ENCODE data around the gene HEXB.

HEXB gene

GRCh38 chr5:74655716-74656115, 29.3 kb upstream of the HEXB start:
- H3K9ac ChIP-seq (ENCODE audit: low read depth in 1 of 2, low read length in 2 of 2): no peak overlapping the region
- H3K27me3 ChIP-seq (ENCODE audit: control insufficient read depth in 1 of 2, insufficient read depth in 2 of 2, low read length in 2 of 2): no peaks in the 10 kb centered on the region
- no peak overlapping the region for H3K4me3 ChIP-seq (ENCODE audit: low read depth in 1 of 2, low read length in 2 of 2)
- H3K4me1 ChIP-seq (ENCODE audit: control insufficient read depth in 1 of 2, insufficient read depth in 2 of 2, low read length in 2 of 2): peaks cover 0 to 3% of the 10 kb centered on the region in 2 donors
- no peak overlapping the region for H3K27ac ChIP-seq (ENCODE audit: low read depth, low read length)
- no peaks in the 10 kb centered on the region for H3K9me3 ChIP-seq (ENCODE audit: control insufficient read depth in 1 of 2, low read length in 2 of 2)
- H3K36me3 ChIP-seq (ENCODE audit: control insufficient read depth in 1 of 2, insufficient read depth in 2 of 2, low read length in 2 of 2): no peaks in the 10 kb centered on the region

- Histone ChIP-seq H3K9me3 (ENCODE audit: control insufficient read depth in 1 of 2, low read length in 2 of 2) (no peaks in the 10 kb centered on the region), H3K27ac (ENCODE audit: low read depth, low read length) (no peak overlapping the region), H3K36me3 (ENCODE audit: control insufficient read depth in 1 of 2, insufficient read depth in 2 of 2, low read length in 2 of 2) (no peaks in the 10 kb centered on the region), H3K4me1 (ENCODE audit: control insufficient read depth in 1 of 2, insufficient read depth in 2 of 2, low read length in 2 of 2) (no peaks in the 10 kb centered on the region), H3K27me3 (ENCODE audit: control insufficient read depth in 1 of 2, insufficient read depth in 2 of 2, low read length in 2 of 2) (no peaks in the 10 kb centered on the region), H3K9ac (ENCODE audit: low read depth in 1 of 2, low read length in 2 of 2) (no peak overlapping the region), H3K4me3 (ENCODE audit: low read depth in 1 of 2, low read length in 2 of 2) (no peak overlapping the region)
These were observed 27.9 kb upstream of the HEXB start for GRCh38 chr5:74657165-74657564.

- Histone ChIP-seq H3K4me3 (ENCODE audit: low read depth in 1 of 2, low read length in 2 of 2) (no peak overlapping the region), H3K9ac (ENCODE audit: low read depth in 1 of 2, low read length in 2 of 2) (no peak overlapping the region), H3K9me3 (ENCODE audit: control insufficient read depth in 1 of 2, low read length in 2 of 2) (no peaks in the 10 kb centered on the region), H3K4me1 (ENCODE audit: control insufficient read depth in 1 of 2, insufficient read depth in 2 of 2, low read length in 2 of 2) (no peaks in the 10 kb centered on the region), H3K27ac (ENCODE audit: low read depth, low read length) (no peak overlapping the region), H3K27me3 (ENCODE audit: control insufficient read depth in 1 of 2, insufficient read depth in 2 of 2, low read length in 2 of 2) (no peaks in the 10 kb centered on the region), H3K36me3 (ENCODE audit: control insufficient read depth in 1 of 2, insufficient read depth in 2 of 2, low read length in 2 of 2) (no peaks in the 10 kb centered on the region)
These were observed 25.9 kb upstream of the HEXB start for GRCh38 chr5:74659172-74659571.

GRCh38 chr5:74660140-74660539, 24.9 kb upstream of the HEXB start:
- no peak overlapping the region for H3K27ac ChIP-seq (ENCODE audit: low read depth, low read length)
- no peaks in the 10 kb centered on the region for H3K27me3 ChIP-seq (ENCODE audit: control insufficient read depth in 1 of 2, insufficient read depth in 2 of 2, low read length in 2 of 2)
- H3K4me1 ChIP-seq (ENCODE audit: control insufficient read depth in 1 of 2, insufficient read depth in 2 of 2, low read length in 2 of 2): no peaks in the 10 kb centered on the region
- H3K4me3 ChIP-seq (ENCODE audit: low read depth in 1 of 2, low read length in 2 of 2): no peak overlapping the region
- H3K9ac ChIP-seq (ENCODE audit: low read depth in 1 of 2, low read length in 2 of 2): no peak overlapping the region
- no peaks in the 10 kb centered on the region for H3K36me3 ChIP-seq (ENCODE audit: control insufficient read depth in 1 of 2, insufficient read depth in 2 of 2, low read length in 2 of 2)
- no peaks in the 10 kb centered on the region for H3K9me3 ChIP-seq (ENCODE audit: control insufficient read depth in 1 of 2, low read length in 2 of 2)

- H3K9me3 ChIP-seq (ENCODE audit: control insufficient read depth in 1 of 2, low read length in 2 of 2): no peaks in the 10 kb centered on the region
- no peak overlapping the region for H3K9ac ChIP-seq (ENCODE audit: low read depth in 1 of 2, low read length in 2 of 2)
- no peak overlapping the region for H3K4me3 ChIP-seq (ENCODE audit: low read depth in 1 of 2, low read length in 2 of 2)
- no peak overlapping the region for H3K27ac ChIP-seq (ENCODE audit: low read depth, low read length)
- no peaks in the 10 kb centered on the region for H3K4me1 ChIP-seq (ENCODE audit: control insufficient read depth in 1 of 2, insufficient read depth in 2 of 2, low read length in 2 of 2)
- H3K36me3 ChIP-seq (ENCODE audit: control insufficient read depth in 1 of 2, insufficient read depth in 2 of 2, low read length in 2 of 2): no peaks in the 10 kb centered on the region
- H3K27me3 ChIP-seq (ENCODE audit: control insufficient read depth in 1 of 2, insufficient read depth in 2 of 2, low read length in 2 of 2): no peaks in the 10 kb centered on the region
These were observed 24.2 kb upstream of the HEXB start for GRCh38 chr5:74660873-74661272.

GRCh38 chr5:74664551-74664950, 20.5 kb upstream of the HEXB start:
- Histone ChIP-seq H3K27ac (ENCODE audit: low read depth, low read length) (no peak overlapping the region), H3K4me3 (ENCODE audit: low read depth in 1 of 2, low read length in 2 of 2) (no peak overlapping the region)

GRCh38 chr5:74665273-74665672, 19.8 kb upstream of the HEXB start:
- Histone ChIP-seq H3K9me3 (ENCODE audit: control insufficient read depth in 1 of 2, low read length in 2 of 2) (no peaks in the 10 kb centered on the region), H3K27me3 (ENCODE audit: control insufficient read depth in 1 of 2, insufficient read depth in 2 of 2, low read length in 2 of 2) (no peaks in the 10 kb centered on the region), H3K36me3 (ENCODE audit: control insufficient read depth in 1 of 2, insufficient read depth in 2 of 2, low read length in 2 of 2) (no peaks in the 10 kb centered on the region), H3K27ac (ENCODE audit: low read depth, low read length) (no peak overlapping the region), H3K4me1 (ENCODE audit: control insufficient read depth in 1 of 2, insufficient read depth in 2 of 2, low read length in 2 of 2) (no peaks in the 10 kb centered on the region), H3K4me3 (ENCODE audit: low read depth in 1 of 2, low read length in 2 of 2) (no peak overlapping the region), H3K9ac (ENCODE audit: low read depth in 1 of 2, low read length in 2 of 2) (no peak overlapping the region)

More at GRCh38 chr5:74664551-74664950, 20.5 kb upstream of the HEXB start:
- Histone ChIP-seq H3K4me1 (ENCODE audit: control insufficient read depth in 1 of 2, insufficient read depth in 2 of 2, low read length in 2 of 2) (no peaks in the 10 kb centered on the region), H3K27me3 (ENCODE audit: control insufficient read depth in 1 of 2, insufficient read depth in 2 of 2, low read length in 2 of 2) (no peaks in the 10 kb centered on the region), H3K36me3 (ENCODE audit: control insufficient read depth in 1 of 2, insufficient read depth in 2 of 2, low read length in 2 of 2) (no peaks in the 10 kb centered on the region), H3K9me3 (ENCODE audit: control insufficient read depth in 1 of 2, low read length in 2 of 2) (no peaks in the 10 kb centered on the region), H3K9ac (ENCODE audit: low read depth in 1 of 2, low read length in 2 of 2) (no peak overlapping the region)

- Histone ChIP-seq H3K9me3 (ENCODE audit: control insufficient read depth in 1 of 2, low read length in 2 of 2) (no peaks in the 10 kb centered on the region), H3K4me1 (ENCODE audit: control insufficient read depth in 1 of 2, insufficient read depth in 2 of 2, low read length in 2 of 2) (no peaks in the 10 kb centered on the region), H3K27me3 (ENCODE audit: control insufficient read depth in 1 of 2, insufficient read depth in 2 of 2, low read length in 2 of 2) (no peaks in the 10 kb centered on the region), H3K36me3 (ENCODE audit: control insufficient read depth in 1 of 2, insufficient read depth in 2 of 2, low read length in 2 of 2) (no peaks in the 10 kb centered on the region), H3K4me3 (ENCODE audit: low read depth in 1 of 2, low read length in 2 of 2) (no peak overlapping the region), H3K9ac (ENCODE audit: low read depth in 1 of 2, low read length in 2 of 2) (no peak overlapping the region), H3K27ac (ENCODE audit: low read depth, low read length) (no peak overlapping the region)
These were observed 19.2 kb upstream of the HEXB start for GRCh38 chr5:74665816-74666215.

- Histone ChIP-seq H3K4me1 (ENCODE audit: control insufficient read depth in 1 of 2, insufficient read depth in 2 of 2, low read length in 2 of 2) (no peaks in the 10 kb centered on the region), H3K36me3 (ENCODE audit: control insufficient read depth in 1 of 2, insufficient read depth in 2 of 2, low read length in 2 of 2) (no peaks in the 10 kb centered on the region), H3K27ac (ENCODE audit: low read depth, low read length) (no peak overlapping the region), H3K9ac (ENCODE audit: low read depth in 1 of 2, low read length in 2 of 2) (no peak overlapping the region), H3K4me3 (ENCODE audit: low read depth in 1 of 2, low read length in 2 of 2) (no peak overlapping the region), H3K27me3 (ENCODE audit: control insufficient read depth in 1 of 2, insufficient read depth in 2 of 2, low read length in 2 of 2) (no peaks in the 10 kb centered on the region), H3K9me3 (ENCODE audit: control insufficient read depth in 1 of 2, low read length in 2 of 2) (no peaks in the 10 kb centered on the region)
These were observed 17.6 kb upstream of the HEXB start for GRCh38 chr5:74667396-74667795.

- Histone ChIP-seq H3K27ac (ENCODE audit: low read depth, low read length) (no peak overlapping the region), H3K36me3 (ENCODE audit: control insufficient read depth in 1 of 2, insufficient read depth in 2 of 2, low read length in 2 of 2) (no peaks in the 10 kb centered on the region), H3K9ac (ENCODE audit: low read depth in 1 of 2, low read length in 2 of 2) (no peak overlapping the region), H3K27me3 (ENCODE audit: control insufficient read depth in 1 of 2, insufficient read depth in 2 of 2, low read length in 2 of 2) (no peaks in the 10 kb centered on the region), H3K4me1 (ENCODE audit: control insufficient read depth in 1 of 2, insufficient read depth in 2 of 2, low read length in 2 of 2) (no peaks in the 10 kb centered on the region), H3K4me3 (ENCODE audit: low read depth in 1 of 2, low read length in 2 of 2) (no peak overlapping the region), H3K9me3 (ENCODE audit: control insufficient read depth in 1 of 2, low read length in 2 of 2) (no peaks in the 10 kb centered on the region)
These were observed 15.2 kb upstream of the HEXB start for GRCh38 chr5:74669821-74670220.

- no peak overlapping the region for H3K4me3 ChIP-seq (ENCODE audit: low read depth in 1 of 2, low read length in 2 of 2)
- H3K9ac ChIP-seq (ENCODE audit: low read depth in 1 of 2, low read length in 2 of 2): no peak overlapping the region
- H3K36me3 ChIP-seq (ENCODE audit: control insufficient read depth in 1 of 2, insufficient read depth in 2 of 2, low read length in 2 of 2): no peaks in the 10 kb centered on the region
- no peaks in the 10 kb centered on the region for H3K4me1 ChIP-seq (ENCODE audit: control insufficient read depth in 1 of 2, insufficient read depth in 2 of 2, low read length in 2 of 2)
- H3K27ac ChIP-seq (ENCODE audit: low read depth, low read length): no peak overlapping the region
- no peaks in the 10 kb centered on the region for H3K9me3 ChIP-seq (ENCODE audit: control insufficient read depth in 1 of 2, low read length in 2 of 2)
- H3K27me3 ChIP-seq (ENCODE audit: control insufficient read depth in 1 of 2, insufficient read depth in 2 of 2, low read length in 2 of 2): no peaks in the 10 kb centered on the region
These were observed 14.5 kb upstream of the HEXB start for GRCh38 chr5:74670396-74671038.
